ENCODE measurements around the gene CALML5. TPM values are rescaled to one million over a fixed set of nuclear protein-coding genes. Genes with fewer than 3 reads are reported as not detected.

CALML5 gene
- total and polyA plus RNA-seq, 5 experiments from 2014 or later, result not detected

GRCh38 chr10:5522913-5523560 lies 23.7 kb upstream of the CALML5 start:
- POLR2A ChIA-PET, result no interaction called here
- Mint-ChIP-seq H3K27ac (no peak overlapping the region), H3K27me3 (no peaks in the 10 kb centered on the region), H3K36me3 (peaks cover 0 to 3% (median 0%) of the 10 kb centered on the region in 3 donors), H3K4me1 (peaks cover 0 to 4% (median 0%) of the 10 kb centered on the region in 4 donors), H3K9me3 (peaks cover 0 to 7% (median 0%) of the 10 kb centered on the region in 9 donors), H3K4me3 (no peak overlapping the region)
- no peak for ATAC-seq
- peak in 1 of 10 donors; percentile 34 for DNase-seq

GRCh38 chr10:5519054-5519453 lies 19.7 kb upstream of the CALML5 start:
- Mint-ChIP-seq H3K4me3 (no peak overlapping the region), H3K9me3 (peaks cover 0 to 7% (median 0%) of the 10 kb centered on the region in 9 donors), H3K27me3 (peaks cover 0 to 2% (median 0%) of the 10 kb centered on the region in 5 donors), H3K36me3 (peaks cover 0 to 3% (median 0%) of the 10 kb centered on the region in 3 donors), H3K27ac (no peak overlapping the region), H3K4me1 (peaks cover 0 to 5% (median 0%) of the 10 kb centered on the region in 4 donors)
- DNase-seq (no peak), ATAC-seq (no peak)
- POLR2A ChIA-PET, result no interaction called here

GRCh38 chr10:5518143-5518542 lies 18.8 kb upstream of the CALML5 start:
- Mint-ChIP-seq H3K27ac (peak overlapping the region in 1 of 10 donors; percentile 30), H3K9me3 (peaks cover 0 to 7% (median 0%) of the 10 kb centered on the region in 9 donors), H3K27me3 (peaks cover 0 to 2% (median 0%) of the 10 kb centered on the region in 5 donors), H3K4me1 (peaks cover 4 to 7% (median 7%) of the 10 kb centered on the region in 4 donors), H3K36me3 (peaks cover 0 to 3% (median 0%) of the 10 kb centered on the region in 3 donors), H3K4me3 (no peak overlapping the region)
- POLR2A ChIA-PET, result no interaction called here
- DNase-seq (no peak), ATAC-seq (no peak)

- H3K4me3 Mint-ChIP-seq, result no peak overlapping the region
- H3K27ac Mint-ChIP-seq, result no peak overlapping the region
- no peak for ATAC-seq
- peaks cover 0 to 3% (median 0%) of the 10 kb centered on the region in 3 donors for H3K36me3 Mint-ChIP-seq
- H3K9me3 Mint-ChIP-seq, result peaks cover 0 to 7% (median 0%) of the 10 kb centered on the region in 9 donors
- no peak for DNase-seq
- peaks cover 0 to 2% (median 0%) of the 10 kb centered on the region in 5 donors for H3K27me3 Mint-ChIP-seq
- POLR2A ChIA-PET, result no interaction called here
- H3K4me1 Mint-ChIP-seq, result peaks cover 8 to 13% (median 11%) of the 10 kb centered on the region in 4 donors
Observed at GRCh38 chr10:5517546-5517945, 18.2 kb upstream of the CALML5 start.

GRCh38 chr10:5515948-5516761 lies 16.8 kb upstream of the CALML5 start:
- Mint-ChIP-seq H3K27ac (peak overlapping the region in 1 of 10 donors; percentile 1), H3K9me3 (peaks cover 0 to 7% (median 0%) of the 10 kb centered on the region in 9 donors), H3K27me3 (peaks cover 0 to 7% (median 2%) of the 10 kb centered on the region in 5 donors), H3K4me3 (no peak overlapping the region), H3K4me1 (peaks cover 8 to 18% (median 15%) of the 10 kb centered on the region in 4 donors), H3K36me3 (peaks cover 0 to 3% (median 0%) of the 10 kb centered on the region in 3 donors)
- POLR2A ChIA-PET, result interaction anchor here (0.5 kb wide), 1 partner anchor 107 kb away, joined by 3 read pairs; no protein-coding TSS in a partner anchor
- peak in 1 of 10 donors; percentile 4 for DNase-seq
- ATAC-seq, result no peak

GRCh38 chr10:5514226-5514850 lies 15.0 kb upstream of the CALML5 start:
- no peaks in the 10 kb centered on the region for H3K36me3 Mint-ChIP-seq

GRCh38 chr10:5512881-5513612 lies 13.7 kb upstream of the CALML5 start:
- H3K4me3 Mint-ChIP-seq, result peak overlapping the region in 8 of 10 donors; percentile 8 to 54 (median 37)
- no peaks in the 10 kb centered on the region for H3K9me3 Mint-ChIP-seq
- ATAC-seq (no peak), DNase-seq (peak in 2 of 10 donors; percentile 16 to 21)
- H3K27me3 Mint-ChIP-seq, result peaks cover 0 to 7% (median 2%) of the 10 kb centered on the region in 5 donors
- POLR2A ChIA-PET, result no interaction called here
- peak overlapping the region in 3 of 10 donors; percentile 4 to 65 (median 54) for H3K27ac Mint-ChIP-seq
- H3K4me1 Mint-ChIP-seq, result peaks cover 8 to 18% (median 17%) of the 10 kb centered on the region in 4 donors
- no peaks in the 10 kb centered on the region for H3K36me3 Mint-ChIP-seq

More at GRCh38 chr10:5514226-5514850, 15.0 kb upstream of the CALML5 start:
- ATAC-seq, result no peak
- H3K4me3 Mint-ChIP-seq, result no peak overlapping the region
- H3K9me3 Mint-ChIP-seq, result peaks cover 0 to 4% (median 0%) of the 10 kb centered on the region in 9 donors
- no peak overlapping the region for H3K27ac Mint-ChIP-seq
- POLR2A ChIA-PET, result interaction anchor here (0.6 kb wide), 1 partner anchor 108 kb away, joined by 3 read pairs; no protein-coding TSS in a partner anchor
- H3K27me3 Mint-ChIP-seq, result peaks cover 0 to 7% (median 2%) of the 10 kb centered on the region in 5 donors
- H3K4me1 Mint-ChIP-seq, result peaks cover 8 to 18% (median 15%) of the 10 kb centered on the region in 4 donors
- peak in 1 of 10 donors; percentile 38 for DNase-seq

- peak overlapping the region in 5 of 10 donors; percentile 2 to 73 (median 54) for H3K27ac Mint-ChIP-seq
- POLR2A ChIA-PET, result no interaction called here
- H3K9me3 Mint-ChIP-seq, result no peaks in the 10 kb centered on the region
- no peak overlapping the region for H3K4me3 Mint-ChIP-seq
- ATAC-seq, result no peak
- no peaks in the 10 kb centered on the region for H3K36me3 Mint-ChIP-seq
- peaks cover 0 to 7% (median 2%) of the 10 kb centered on the region in 5 donors for H3K27me3 Mint-ChIP-seq
- peak in 1 of 10 donors; percentile 50 for DNase-seq
- H3K4me1 Mint-ChIP-seq, result peaks cover 8 to 18% (median 17%) of the 10 kb centered on the region in 4 donors
Observed at GRCh38 chr10:5512331-5512730, 13.0 kb upstream of the CALML5 start.

- H3K36me3 Mint-ChIP-seq, result no peaks in the 10 kb centered on the region
- H3K9me3 Mint-ChIP-seq, result no peaks in the 10 kb centered on the region
- H3K27me3 Mint-ChIP-seq, result peaks cover 0 to 7% (median 2%) of the 10 kb centered on the region in 5 donors
- H3K4me3 Mint-ChIP-seq, result no peak overlapping the region
- DNase-seq (peak in 1 of 10 donors; percentile 21), ATAC-seq (no peak)
- peaks cover 8 to 18% (median 17%) of the 10 kb centered on the region in 4 donors for H3K4me1 Mint-ChIP-seq
- peak overlapping the region in 3 of 10 donors; percentile 10 to 73 (median 65) for H3K27ac Mint-ChIP-seq
- POLR2A ChIA-PET, result no interaction called here
Observed at GRCh38 chr10:5511885-5512280, 12.5 kb upstream of the CALML5 start.

GRCh38 chr10:5511231-5511884 lies 12.0 kb upstream of the CALML5 start:
- Mint-ChIP-seq H3K9me3 (no peaks in the 10 kb centered on the region), H3K27me3 (peaks cover 0 to 7% (median 3%) of the 10 kb centered on the region in 5 donors), H3K4me1 (peaks cover 8 to 18% (median 17%) of the 10 kb centered on the region in 4 donors), H3K36me3 (no peaks in the 10 kb centered on the region), H3K27ac (no peak overlapping the region), H3K4me3 (no peak overlapping the region)
- DNase-seq, result peak in 1 of 10 donors; percentile 43
- ATAC-seq, result no peak
- POLR2A ChIA-PET, result no interaction called here

GRCh38 chr10:5510281-5511072 lies 11.1 kb upstream of the CALML5 start:
- ATAC-seq, result no peak
- POLR2A ChIA-PET, result no interaction called here
- Mint-ChIP-seq H3K4me3 (no peak overlapping the region), H3K36me3 (no peaks in the 10 kb centered on the region), H3K9me3 (no peaks in the 10 kb centered on the region), H3K27me3 (peaks cover 0 to 7% (median 3%) of the 10 kb centered on the region in 5 donors), H3K27ac (no peak overlapping the region), H3K4me1 (peaks cover 8 to 18% (median 16%) of the 10 kb centered on the region in 4 donors)
- DNase-seq, result no peak

Data from naive thymus-derived CD8-positive, alpha-beta T cell (primary cell).